Smooth muscle cell (in vitro differentiated cells): ENCODE measurements around the gene BDNF. TPM values are rescaled to one million over a fixed set of nuclear protein-coding genes. Genes with fewer than 3 reads are reported as not detected.

Experiments used
- DNase-seq: peaks from one replicate; lab custom pipeline; 2025; ENCODE audit not compliant: unreplicated experiment; lab: John Stamatoyannopoulos, UW
- H2AFZ ChIP-seq: fragments of 200-600 bp; sonication (generic); 2 replicates; pipeline ENCODE4 v1.6.0; 2016; ENCODE audit warnings: antibody characterized with exemption, low read depth, mild to moderate bottlenecking
- H3F3A ChIP-seq: fragments of 200-600 bp; sonication (generic); 2 replicates; pipeline ENCODE4 v1.6.0; 2017; ENCODE audit warnings: antibody characterized with exemption, low read depth
- H3K27ac ChIP-seq: fragments of 200-600 bp; sonication (generic); 2 replicates; pipeline ENCODE4 v1.5.1; 2016; ENCODE audit warnings: low read depth, mild to moderate bottlenecking
- H3K27me3 ChIP-seq: fragments of 200-600 bp; sonication (generic); 2 replicates; pipeline ENCODE4 v1.6.1; 2016; ENCODE audit warnings: low read depth, mild to moderate bottlenecking
- H3K36me3 ChIP-seq: fragments of 200-600 bp; sonication (generic); 2 replicates; pipeline ENCODE4 v1.5.1; 2016; ENCODE audit warnings: low read depth
- H3K4me1 ChIP-seq: fragments of 200-600 bp; sonication (generic); 2 replicates; pipeline ENCODE4 v1.5.1; 2016; ENCODE audit warnings: low read depth
- H3K4me2 ChIP-seq: fragments of 200-600 bp; sonication (generic); 2 replicates; pipeline ENCODE4 v1.6.0; 2016; ENCODE audit warnings: mild to moderate bottlenecking
- H3K4me3 ChIP-seq: fragments of 200-600 bp; sonication (generic); 2 replicates; pipeline ENCODE4 v1.5.1; 2016; ENCODE audit warnings: mild to moderate bottlenecking
- H3K79me2 ChIP-seq: fragments of 200-600 bp; sonication (generic); 2 replicates; pipeline ENCODE4 v1.6.0; 2016; ENCODE audit warnings: low read depth, mild to moderate bottlenecking
- H3K9ac ChIP-seq: fragments of 200-600 bp; sonication (generic); 2 replicates; pipeline ENCODE4 v1.6.0; 2016; ENCODE audit warnings: low read depth
- H3K9me3 ChIP-seq: fragments of 200-600 bp; sonication (generic); replicated peaks from 2 replicates; pipeline ENCODE4 v1.5.1; 2016; ENCODE audit warnings: low read depth
- H4K20me1 ChIP-seq: fragments of 200-600 bp; sonication (generic); 2 replicates; pipeline ENCODE4 v1.6.0; 2016; ENCODE audit warnings: low read depth
- WGBS: methylation state at CpG from one replicate; pipeline ENCODE4 v1.1.7; 2016; ENCODE audit warnings: low lambda C conversion rate; 5-methylcytosine and 5-hydroxymethylcytosine counted together
- polyA plus RNA-seq: library from polyadenylated mRNA; unstranded; fragments of >200 nt; fragmentation: Nextera tagmentation; extraction: Ambion mirVana; gene quantifications from 2 replicates; pipeline ENCODE4 v1.2.1, GENCODE V29; 2016
- total RNA-seq: library from RNA; depleted of rRNA; stranded (reverse); fragments of >200 nt; gene quantifications from 2 replicates; pipeline ENCODE4 v1.2.3, GENCODE V29; 2014
- TF ChIP-seq, protein P1 (sequence below): fragments of 200-600 bp; sonication (generic); IDR thresholded peaks from 2 replicates; pipeline ENCODE4 v1.5.1; 2017; ENCODE audit warnings: borderline replicate concordance, mild to moderate bottlenecking, antibody characterized with exemption; ENCODE audit not compliant: insufficient read depth, poor library complexity, severe bottlenecking

The BDNF gene
- total and polyA plus RNA-seq, 2 experiments from 2014 or later = 5.6 to 8.2 TPM

DNA sequence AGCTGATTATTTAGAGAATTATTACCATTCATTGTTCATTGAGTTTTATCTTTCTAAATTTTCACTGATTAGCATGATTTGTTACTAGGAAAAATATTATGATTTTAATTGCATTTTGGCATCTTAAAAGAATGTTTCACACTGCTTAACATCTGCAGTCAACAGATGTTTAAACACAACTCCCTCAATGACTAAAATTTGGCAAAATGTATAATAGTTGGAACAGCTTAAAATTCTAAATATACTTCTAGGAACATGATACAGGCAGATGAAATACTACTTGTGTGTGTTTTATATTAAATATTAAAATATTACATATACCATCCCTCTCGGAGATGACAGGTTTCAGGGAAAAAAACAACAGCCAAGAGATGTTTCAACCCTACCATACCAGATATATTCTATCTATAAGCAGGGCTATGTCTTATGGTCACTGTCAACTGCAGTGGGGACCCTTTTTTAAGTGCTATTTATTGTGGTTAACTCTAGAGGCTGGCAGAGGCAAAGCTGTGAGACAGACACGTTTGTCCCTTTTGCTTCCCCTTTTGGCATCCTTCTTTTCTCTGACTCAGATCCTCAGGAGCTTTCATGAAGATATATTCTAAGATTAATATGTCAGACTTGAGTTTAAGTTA lies 81.9 kb downstream of the BDNF start:
- 70% methylated on average over 2 of the region's 2 CpGs for WGBS
- H2AFZ ChIP-seq = no peak overlapping the region
- H3K4me3 ChIP-seq = no peak overlapping the region
- no peaks in the 10 kb centered on the region for H3F3A ChIP-seq
- H3K9ac ChIP-seq = no peak overlapping the region
- no peaks in the 10 kb centered on the region for H3K79me2 ChIP-seq
- no peak overlapping the region for H3K27ac ChIP-seq
- H3K4me1 ChIP-seq = no peaks in the 10 kb centered on the region
- H4K20me1 ChIP-seq = no peaks in the 10 kb centered on the region
- TF ChIP-seq, protein P1, sequence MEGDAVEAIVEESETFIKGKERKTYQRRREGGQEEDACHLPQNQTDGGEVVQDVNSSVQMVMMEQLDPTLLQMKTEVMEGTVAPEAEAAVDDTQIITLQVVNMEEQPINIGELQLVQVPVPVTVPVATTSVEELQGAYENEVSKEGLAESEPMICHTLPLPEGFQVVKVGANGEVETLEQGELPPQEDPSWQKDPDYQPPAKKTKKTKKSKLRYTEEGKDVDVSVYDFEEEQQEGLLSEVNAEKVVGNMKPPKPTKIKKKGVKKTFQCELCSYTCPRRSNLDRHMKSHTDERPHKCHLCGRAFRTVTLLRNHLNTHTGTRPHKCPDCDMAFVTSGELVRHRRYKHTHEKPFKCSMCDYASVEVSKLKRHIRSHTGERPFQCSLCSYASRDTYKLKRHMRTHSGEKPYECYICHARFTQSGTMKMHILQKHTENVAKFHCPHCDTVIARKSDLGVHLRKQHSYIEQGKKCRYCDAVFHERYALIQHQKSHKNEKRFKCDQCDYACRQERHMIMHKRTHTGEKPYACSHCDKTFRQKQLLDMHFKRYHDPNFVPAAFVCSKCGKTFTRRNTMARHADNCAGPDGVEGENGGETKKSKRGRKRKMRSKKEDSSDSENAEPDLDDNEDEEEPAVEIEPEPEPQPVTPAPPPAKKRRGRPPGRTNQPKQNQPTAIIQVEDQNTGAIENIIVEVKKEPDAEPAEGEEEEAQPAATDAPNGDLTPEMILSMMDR = no peak
- no peaks in the 10 kb centered on the region for H3K9me3 ChIP-seq
- DNase-seq = no peak
- H3K36me3 ChIP-seq = no peaks in the 10 kb centered on the region
- H3K4me2 ChIP-seq = no peak overlapping the region
- no peaks in the 10 kb centered on the region for H3K27me3 ChIP-seq

DNA sequence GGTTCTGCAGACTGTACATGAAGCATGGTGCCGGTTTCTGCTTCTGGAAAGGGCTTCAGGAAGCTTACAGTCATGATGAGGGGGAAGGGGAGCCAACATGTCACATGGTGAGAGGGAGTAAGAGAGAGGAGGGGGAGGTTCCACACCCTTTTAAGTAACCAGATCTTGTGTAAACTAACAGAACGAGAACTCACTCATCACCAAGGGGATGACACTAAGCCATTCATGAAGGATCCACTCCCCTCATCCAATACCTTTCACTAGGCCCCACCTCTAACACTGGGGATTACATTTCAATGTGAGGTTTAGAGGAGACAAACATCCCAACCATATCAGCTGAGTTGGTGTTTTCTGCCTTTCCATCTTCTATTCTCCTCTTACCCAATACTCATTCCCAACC lies 83.5 kb downstream of the BDNF start:
- Histone ChIP-seq H3K79me2 (no peaks in the 10 kb centered on the region), H3F3A (no peaks in the 10 kb centered on the region), H3K36me3 (no peaks in the 10 kb centered on the region), H3K4me2 (no peak overlapping the region), H4K20me1 (no peaks in the 10 kb centered on the region), H3K27me3 (no peaks in the 10 kb centered on the region), H3K9ac (no peak overlapping the region), H3K9me3 (no peaks in the 10 kb centered on the region), H2AFZ (no peak overlapping the region), H3K27ac (no peak overlapping the region), H3K4me1 (no peaks in the 10 kb centered on the region), H3K4me3 (no peak overlapping the region)
- TF ChIP-seq, protein P1 = no peak
- DNase-seq = no peak
- 35% methylated on average over 2 of the region's 2 CpGs for WGBS

DNA sequence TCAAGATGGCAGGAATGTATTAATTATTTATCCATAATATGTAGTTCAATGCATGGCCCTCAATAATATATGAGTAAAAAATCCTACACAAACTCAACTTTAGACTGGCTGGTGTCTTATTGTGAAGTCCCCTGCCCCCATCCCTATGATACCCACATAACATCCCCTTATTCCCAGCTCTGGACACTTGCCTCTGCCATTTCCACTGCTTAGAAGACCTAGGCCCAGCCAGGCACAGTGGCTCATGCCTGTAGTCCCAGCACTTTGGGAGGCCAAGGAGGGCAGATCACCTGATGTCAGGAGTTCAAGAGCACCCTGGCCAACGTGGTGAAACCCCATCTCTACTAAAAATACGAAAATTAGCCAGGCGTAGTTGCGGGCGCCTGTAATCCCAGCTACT lies 84.4 kb downstream of the BDNF start:
- Histone ChIP-seq H3K79me2 (no peaks in the 10 kb centered on the region), H4K20me1 (no peaks in the 10 kb centered on the region), H3K9me3 (no peaks in the 10 kb centered on the region), H3K27me3 (no peaks in the 10 kb centered on the region), H3K27ac (no peak overlapping the region), H3K9ac (no peak overlapping the region), H3F3A (no peaks in the 10 kb centered on the region), H3K36me3 (no peaks in the 10 kb centered on the region), H3K4me3 (no peak overlapping the region), H3K4me1 (no peaks in the 10 kb centered on the region), H3K4me2 (no peak overlapping the region), H2AFZ (no peak overlapping the region)
- no peak for DNase-seq
- 84% methylated on average over 4 of the region's 5 CpGs for WGBS
- TF ChIP-seq, protein P1 = no peak

DNA sequence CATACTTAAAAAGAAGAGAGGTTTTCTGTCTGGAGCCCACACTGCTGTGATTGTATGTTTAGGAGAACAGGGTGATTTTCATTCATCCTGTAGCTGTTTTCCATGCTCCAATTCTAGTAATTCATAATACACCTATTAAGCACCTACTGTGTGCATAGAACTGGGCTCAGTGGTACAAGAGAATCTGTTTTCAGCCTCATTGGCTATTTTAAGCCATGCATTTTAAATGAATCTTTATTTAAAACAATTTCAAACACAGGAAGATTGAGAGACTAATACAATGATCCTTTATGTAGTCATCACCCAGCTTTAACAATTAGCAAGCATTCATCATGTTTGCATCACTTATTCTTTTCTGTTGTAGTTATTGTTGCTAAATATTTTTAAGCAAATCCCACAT lies 86.2 kb downstream of the BDNF start:
- Histone ChIP-seq H4K20me1 (no peaks in the 10 kb centered on the region), H3K36me3 (no peaks in the 10 kb centered on the region), H3K9ac (no peak overlapping the region), H3K4me3 (no peak overlapping the region), H2AFZ (no peak overlapping the region), H3K27ac (no peak overlapping the region), H3K4me2 (no peak overlapping the region), H3F3A (no peaks in the 10 kb centered on the region), H3K4me1 (no peaks in the 10 kb centered on the region), H3K27me3 (no peaks in the 10 kb centered on the region), H3K79me2 (no peaks in the 10 kb centered on the region), H3K9me3 (no peaks in the 10 kb centered on the region)
- TF ChIP-seq, protein P1 = no peak
- DNase-seq = no peak
